NCI-H460 (cell line): ENCODE data around the gene TP63. TPM values are rescaled to one million over a fixed set of nuclear protein-coding genes. Genes with fewer than 3 reads are reported as not detected.
"Not testable (repeated sequence)": the region's sequence is repeated elsewhere in the genome, so short reads cannot be mapped to it uniquely, and the experiment has no call there.

Experiments used
- DNase-seq: peaks from one replicate; pipeline ENCODE4 v3.0.0-alpha.2; 2016; ENCODE audit warnings: low read depth; ENCODE audit errors: extremely low read depth
- total RNA-seq: library from RNA; depleted of rRNA; stranded (reverse); fragments of >200 nt; shearing (Covaris generic); gene quantifications from 2 replicates; pipeline ENCODE4 v1.2.3, GENCODE V29; 2014

Gene TP63
- total RNA-seq, 1 experiment from 2014 or later, result not detected

DNA sequence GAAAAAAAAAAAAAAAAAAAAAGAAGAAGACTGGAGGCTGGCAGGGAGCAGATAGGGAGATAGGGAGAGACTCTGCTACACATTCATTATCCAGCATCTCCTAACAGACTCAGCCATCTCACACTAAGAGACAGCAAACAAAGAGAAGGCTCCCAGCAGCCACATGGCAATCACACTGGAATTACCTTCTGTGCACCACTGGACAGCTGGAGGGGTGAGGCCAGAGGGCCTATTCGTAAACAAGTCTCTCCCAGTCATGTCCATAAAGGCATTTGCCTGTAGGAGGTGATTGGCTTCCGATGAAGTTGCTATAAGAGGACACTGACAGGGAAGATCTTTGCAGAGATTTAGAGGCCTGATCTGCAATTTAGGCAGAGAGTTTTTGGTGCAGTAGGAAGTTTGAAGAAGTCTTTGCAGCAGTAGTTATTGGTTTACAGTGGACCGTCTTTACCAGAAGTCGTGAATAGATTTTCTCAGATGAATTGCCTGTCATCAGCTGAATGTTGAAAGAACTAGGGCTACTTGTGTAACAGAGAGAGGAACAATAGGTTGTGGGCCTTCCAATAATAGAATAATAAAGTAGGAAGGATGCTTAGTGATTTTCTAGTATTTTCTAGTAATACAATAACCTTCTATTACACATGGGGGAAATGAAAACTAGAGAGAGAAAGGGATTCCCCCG lies 89.7 kb downstream of the TP63 start:
- DNase-seq, result no peak

DNA sequence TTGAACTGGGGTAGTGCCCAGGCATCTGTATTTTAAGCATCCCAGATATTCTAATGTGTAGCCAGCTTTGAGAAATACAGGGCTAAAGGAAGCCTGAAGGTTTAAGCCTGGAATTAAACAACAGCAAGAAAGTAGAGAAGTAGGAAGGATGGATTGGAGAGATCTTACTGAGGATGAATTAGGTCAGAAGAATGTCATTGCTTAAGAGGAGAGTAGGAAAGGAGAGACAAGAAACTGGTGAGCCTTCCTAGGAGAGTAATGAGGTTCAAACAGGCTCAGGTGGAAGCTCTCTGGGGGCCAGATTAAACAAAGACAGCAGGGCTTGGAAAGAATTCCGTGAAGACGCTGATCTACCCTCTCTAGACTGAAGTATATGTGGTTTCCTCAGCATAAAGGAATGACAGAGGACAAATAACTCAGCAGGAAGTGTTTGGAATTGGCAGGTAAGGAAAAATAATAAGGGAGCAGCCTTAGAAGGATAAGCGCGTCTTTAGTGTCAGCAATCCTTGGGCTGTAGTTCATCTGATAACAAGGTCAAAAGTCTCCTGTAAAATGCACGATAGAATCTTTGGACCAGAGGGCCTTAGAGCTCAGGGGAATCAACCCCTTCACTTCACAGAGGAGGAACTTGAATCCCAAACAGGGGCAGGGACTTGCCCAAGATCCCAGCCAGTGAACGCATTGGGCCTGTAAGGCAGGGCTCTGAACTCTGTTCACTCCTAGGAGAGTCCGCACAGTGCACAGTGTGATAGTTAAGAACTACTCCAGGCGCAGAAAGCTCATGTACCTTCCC lies 90.9 kb downstream of the TP63 start:
- DNase-seq, result no peak

- no peak for DNase-seq
These were observed 93.2 kb downstream of the TP63 start for GRCh38 chr3:189724356-189724755.

DNA sequence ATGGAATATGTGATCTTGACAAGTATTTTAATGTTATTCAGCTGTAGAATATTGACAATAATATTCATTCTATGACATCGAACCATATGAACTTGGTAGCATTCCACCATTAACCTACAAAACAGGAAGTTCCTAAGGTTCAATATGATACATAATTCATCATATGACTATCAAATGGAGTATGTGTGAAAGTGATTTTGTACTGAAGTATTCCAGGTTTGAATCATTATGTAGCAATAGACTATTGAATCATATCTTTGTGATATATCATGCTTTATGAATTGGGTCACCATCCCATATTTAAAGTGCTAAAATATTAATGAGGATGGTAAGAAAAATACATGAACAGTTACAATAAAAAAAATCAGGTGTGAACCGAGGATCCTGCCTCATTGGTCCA lies 95.1 kb downstream of the TP63 start:
- DNase-seq, result no peak

DNA sequence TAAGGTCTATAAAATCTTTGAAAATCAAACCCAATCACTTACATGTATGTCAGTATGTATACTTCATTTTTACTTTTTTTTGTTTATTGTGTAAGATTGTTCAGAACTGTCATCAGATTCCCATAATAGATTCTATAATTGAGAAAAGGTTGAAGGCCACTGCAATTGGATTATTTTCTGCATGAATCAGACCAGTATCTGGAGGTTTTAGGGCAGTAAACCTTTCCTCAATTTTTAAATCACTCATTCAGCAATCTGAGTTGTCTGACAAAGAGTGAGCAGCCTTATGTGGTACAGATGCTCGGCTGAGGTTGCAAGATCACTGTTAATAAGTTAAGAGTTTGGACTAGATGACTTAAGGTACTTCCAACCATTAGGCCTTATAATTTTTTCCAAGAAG lies 96.0 kb downstream of the TP63 start:
- DNase-seq, result no peak

DNA sequence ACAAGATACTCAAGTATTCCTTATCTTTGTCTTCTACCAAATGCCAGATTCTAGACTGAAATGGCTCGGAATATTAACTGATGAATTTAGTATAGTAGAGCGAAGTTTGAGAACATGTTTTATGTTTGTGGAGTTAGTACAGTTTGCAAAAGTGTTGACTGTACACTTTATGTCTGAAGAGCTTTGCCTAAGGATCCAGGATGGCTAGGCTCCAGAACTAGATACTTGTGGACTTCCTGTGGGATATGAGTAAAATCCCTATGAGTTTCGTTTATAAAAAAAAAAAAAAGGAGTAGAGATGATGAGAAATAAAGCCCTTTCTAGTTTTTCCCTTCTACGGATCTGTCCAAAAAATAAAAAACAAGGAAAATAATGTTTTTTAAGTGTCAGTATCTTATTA lies 96.7 kb downstream of the TP63 start:
- no peak for DNase-seq

DNA sequence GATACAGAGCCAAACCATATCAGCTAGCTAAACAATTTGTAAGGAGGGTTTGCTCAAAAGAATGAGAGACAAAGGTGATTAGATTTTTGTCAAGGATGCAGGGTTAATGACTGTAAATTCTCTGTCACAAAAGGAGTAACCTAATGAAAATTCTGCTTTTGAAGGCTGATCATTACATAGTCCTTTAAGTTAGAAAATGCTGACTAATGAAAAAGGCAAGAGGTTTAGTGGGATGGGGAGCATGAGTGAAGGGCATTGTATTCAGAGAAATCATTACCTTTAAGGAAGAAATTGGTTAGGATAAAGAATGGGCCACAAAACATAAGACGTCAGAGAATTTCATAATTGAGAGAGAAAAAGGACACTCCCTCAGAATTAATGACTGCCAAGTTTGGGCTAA lies 97.7 kb downstream of the TP63 start:
- DNase-seq, result no peak

DNA sequence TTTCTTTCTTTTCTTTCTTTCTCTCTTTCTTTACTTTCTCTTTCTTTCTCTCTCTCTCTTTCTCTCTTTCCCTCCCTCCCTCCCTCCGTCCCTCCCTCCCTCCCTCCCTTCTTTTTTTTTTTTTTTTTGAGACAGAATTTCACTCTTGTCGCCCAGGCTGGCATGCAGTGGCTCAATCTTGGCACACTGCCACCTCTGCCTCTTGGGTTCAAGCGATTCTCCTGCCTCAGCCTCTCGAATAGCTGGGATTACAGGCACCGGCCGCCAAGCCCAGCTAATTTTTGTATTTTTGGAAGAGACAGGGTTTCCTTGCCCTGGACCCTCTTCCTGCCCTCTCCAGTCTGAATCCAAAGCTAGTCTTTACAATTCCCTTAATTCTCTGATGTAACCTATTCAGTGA lies 102.9 kb downstream of the TP63 start:
- DNase-seq, result no peak

DNA sequence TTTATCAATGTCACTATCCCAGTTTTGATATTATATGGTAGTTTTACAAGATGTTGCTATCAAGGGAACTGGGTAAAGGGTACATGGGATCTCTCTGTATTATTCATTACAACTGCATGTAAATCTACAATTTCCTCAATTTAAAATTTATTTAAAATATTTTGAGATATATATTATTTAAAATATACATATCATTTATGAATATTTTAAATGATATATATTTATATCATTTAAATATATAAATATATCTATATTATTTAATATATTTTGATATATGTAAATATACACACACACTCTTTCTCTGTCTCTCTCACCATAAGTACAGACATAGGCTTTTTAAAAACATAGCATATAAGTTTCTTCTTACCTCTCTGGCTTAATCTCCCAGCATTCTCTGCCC lies 104.7 kb downstream of the TP63 start:
- DNase-seq, result no peak

GRCh38 chr3:189737071-189737470 lies 105.9 kb downstream of the TP63 start:
- no peak for DNase-seq

DNA sequence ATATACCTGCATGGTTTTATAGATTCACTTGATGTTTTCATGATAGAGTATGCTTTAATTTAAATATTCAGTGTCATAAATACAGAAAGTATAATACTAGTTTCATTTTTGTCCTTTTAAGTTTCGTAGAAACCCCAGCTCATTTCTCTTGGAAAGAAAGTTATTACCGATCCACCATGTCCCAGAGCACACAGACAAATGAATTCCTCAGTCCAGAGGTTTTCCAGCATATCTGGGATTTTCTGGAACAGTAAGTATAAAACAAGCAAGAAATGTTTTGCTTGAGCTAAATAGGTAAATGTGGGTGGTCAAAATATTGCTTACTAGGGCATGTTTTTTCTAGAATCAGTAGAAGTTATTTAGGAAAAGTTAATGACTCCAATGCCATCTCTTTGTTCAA lies 106.4 kb downstream of the TP63 start:
- DNase-seq, result no peak

DNA sequence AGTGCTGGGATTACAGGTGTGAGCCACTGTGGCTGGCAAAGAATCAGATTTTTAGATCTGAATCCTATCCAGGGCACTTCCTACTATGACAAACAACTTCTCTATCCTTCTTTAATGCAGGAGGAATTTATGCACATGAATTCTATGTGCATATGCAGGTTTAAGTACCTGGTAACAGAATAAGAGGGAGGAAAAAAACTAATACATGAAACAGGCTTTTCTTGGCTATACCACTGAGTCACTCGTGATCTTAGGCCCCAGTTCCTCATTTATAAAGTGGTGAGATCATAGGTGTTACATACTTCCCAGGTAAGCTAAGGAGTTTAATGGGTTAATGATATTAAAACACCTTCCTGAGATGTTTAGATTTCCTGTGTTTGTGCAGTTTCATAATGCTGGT lies 108.2 kb downstream of the TP63 start:
- DNase-seq, result no peak

- no peak for DNase-seq
These were observed 109.0 kb downstream of the TP63 start for GRCh38 chr3:189740156-189740555.

DNA sequence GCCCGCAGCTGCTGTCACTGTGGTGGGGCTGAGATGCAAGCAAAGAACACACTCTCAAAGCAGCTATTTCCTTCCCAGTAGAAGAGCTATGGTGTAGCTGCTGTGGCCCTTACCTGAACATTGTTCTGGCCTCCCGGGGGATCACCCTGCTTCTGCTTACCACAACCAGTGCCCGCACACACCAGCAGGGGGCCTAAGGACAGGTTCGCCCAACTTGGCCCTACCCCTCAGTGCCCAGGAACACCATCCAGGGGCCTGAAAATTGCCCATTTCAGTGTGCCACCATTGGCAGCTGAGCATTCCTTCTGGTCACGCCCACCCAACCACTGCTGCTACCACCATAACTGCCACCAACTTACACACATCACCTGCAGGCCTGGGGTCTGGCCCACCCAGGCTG lies 113.0 kb downstream of the TP63 start:
- no peak for DNase-seq

DNA sequence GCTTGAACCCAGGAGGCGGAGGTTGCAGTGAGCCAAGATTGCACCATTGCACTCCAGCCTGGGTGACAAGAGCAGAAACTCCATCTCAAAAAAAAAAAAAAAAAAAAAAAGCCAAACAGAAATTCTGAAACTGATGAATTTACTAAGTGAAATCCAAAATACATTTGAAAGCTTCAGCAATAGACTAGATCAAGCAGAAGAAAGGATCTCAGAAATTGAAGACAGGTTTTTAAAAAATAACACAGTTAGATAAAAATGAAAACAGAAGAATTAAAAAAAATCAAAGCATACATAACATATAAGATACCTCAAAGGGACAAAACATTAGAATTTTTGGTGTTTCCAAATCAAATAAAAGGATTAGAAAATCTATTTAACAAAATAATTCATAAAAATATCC lies 114.4 kb downstream of the TP63 start:
- DNase-seq, result no peak

DNA sequence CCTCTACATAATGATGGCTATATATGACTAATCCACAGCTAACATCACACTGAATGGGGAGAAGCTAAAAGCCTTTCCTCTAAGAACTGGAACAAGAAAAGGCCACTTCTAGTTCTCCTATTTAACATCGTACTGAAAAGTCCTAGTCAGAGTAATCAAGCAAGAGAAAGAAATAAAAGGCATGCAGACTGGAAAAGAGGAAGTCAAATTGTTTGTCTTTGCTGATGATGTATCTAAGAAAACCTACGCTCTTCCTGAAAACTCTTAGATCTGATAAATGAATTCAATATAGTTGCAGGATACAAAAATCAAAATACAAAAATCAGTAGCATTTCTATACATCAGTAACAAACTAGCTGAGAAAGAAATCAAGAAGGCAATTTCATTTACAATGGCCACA lies 116.9 kb downstream of the TP63 start:
- DNase-seq, result no peak

DNA sequence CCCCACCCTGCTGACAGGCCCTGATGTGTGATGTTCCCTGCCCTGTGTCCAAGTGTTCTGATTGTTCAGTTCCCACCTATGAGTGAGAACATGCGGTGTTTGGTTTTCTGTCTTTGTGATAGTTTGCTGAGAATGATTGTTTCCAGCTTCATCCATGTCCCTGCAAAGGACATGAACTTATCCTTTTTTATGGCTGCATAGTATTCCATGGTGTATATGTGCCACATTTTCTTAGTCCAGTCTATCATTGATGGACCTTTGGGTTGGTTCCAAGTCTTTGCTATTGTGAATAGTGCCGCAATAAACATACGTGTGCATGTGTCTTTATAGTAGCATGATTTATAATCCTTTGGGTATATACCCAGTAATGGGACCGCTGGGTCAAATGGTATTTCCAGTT lies 119.8 kb downstream of the TP63 start:
- DNase-seq, result not testable (repeated sequence)

DNA sequence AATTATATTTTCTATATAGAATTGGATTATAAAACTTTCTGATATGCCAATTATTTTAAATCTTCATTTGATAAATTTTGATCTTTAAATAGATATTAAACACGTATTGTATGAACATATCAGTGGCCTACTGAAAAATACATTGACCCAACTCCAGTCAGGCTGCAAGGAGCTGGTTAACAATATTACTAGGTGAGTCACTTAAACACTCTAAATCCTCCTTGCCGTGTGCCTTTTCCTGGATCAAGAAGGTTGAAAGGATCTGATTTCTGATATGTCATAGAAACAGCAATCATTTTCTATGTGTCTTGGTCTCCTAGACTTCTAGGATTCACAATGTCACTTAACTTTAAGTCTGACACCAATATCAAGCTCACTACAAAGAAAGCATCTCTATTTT lies 123.2 kb downstream of the TP63 start:
- DNase-seq, result no peak

GRCh38 chr3:189756582-189757078 lies 125.4 kb downstream of the TP63 start:
- DNase-seq, result no peak

GRCh38 chr3:189758186-189758585 lies 127.0 kb downstream of the TP63 start:
- DNase-seq, result no peak

DNA sequence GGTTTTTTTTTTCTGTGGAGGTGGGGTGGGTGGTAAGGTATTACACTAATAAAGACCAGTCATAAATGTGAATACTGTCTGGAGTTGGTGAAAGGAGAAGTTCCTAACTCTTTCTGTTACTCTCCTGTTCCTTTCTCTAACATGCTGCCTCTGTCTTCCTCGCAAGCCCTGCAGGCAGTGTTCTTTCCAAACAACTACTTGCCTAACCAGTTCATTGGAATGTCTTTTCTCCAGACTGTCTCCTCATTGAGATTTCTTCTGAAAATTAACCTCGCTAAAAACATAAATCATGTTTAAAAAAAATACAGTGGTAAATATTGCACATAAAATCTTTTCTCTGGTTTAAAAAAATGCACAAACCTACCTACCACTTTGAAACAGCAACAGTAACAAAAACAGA lies 135.2 kb downstream of the TP63 start:
- no peak for DNase-seq

DNA sequence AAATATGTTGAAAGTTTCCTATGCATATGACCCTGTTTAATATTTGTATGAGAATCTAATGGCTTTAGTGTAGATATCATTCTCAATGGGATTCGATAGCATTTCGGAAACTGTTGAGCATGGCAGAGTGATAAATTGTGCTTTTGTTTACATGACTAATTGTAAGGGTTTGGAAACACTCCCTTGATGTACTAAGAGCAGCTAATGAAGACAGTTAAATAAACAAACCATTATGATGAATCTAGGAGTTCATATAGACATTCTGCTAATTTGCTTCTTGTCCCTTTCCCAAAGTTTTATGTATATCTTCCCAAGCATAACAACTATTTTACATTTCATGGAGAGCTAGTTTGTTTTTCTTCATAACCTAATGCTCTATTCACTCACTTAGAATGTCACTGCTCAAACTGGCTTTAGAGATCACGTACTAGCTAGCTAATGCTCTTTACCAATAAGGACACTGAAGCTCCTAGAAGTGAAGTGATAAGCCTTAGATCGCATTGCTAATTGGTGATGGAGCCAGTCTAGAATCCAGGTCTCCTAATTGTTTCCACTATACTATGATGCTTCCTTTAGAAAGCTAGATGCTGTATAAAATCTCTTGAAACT lies 140.8 kb downstream of the TP63 start:
- no peak for DNase-seq
